OCI-LY7 (cell line): ENCODE data around the gene C1orf216.

Experiments
- CTCF ChIP-seq: fragments of 200-600 bp; sonication (generic); conservative IDR thresholded peaks from 2 replicates; pipeline ENCODE4 v1.5.1; 2014; ENCODE audit warnings: mild to moderate bottlenecking, antibody characterized with exemption, low read length, moderate library complexity, mixed read lengths
- EZH2phosphoT487 ChIP-seq: fragments of 200-600 bp; sonication (generic); IDR thresholded peaks from 2 replicates; pipeline ENCODE4 v1.6.1; 2018; ENCODE audit warnings: low read depth, borderline replicate concordance, mild to moderate bottlenecking, mixed run types, antibody characterized with exemption, low read length, moderate library complexity, mixed read lengths

GRCh38 chr1:35675773-35676172 is 42.9 kb downstream of the C1orf216 start:
- TF ChIP-seq CTCF (no peak), EZH2phosphoT487 (no peak)
